HEK293 (cell line): ENCODE results near the gene MICAL3.

Experiments
- CTCF ChIA-PET: fragments of 350-600 bp; formaldehyde crosslinking; extraction: SDS; loops from one replicate; lab custom pipeline; 2021; ENCODE audit warnings: antibody characterized with exemption; lab: Yijun Ruan, JAX
- POLR2A ChIA-PET: fragments of 300-600 bp; formaldehyde crosslinking; extraction: SDS; loops from one replicate; lab custom pipeline; 2020; ENCODE audit warnings: antibody characterized with exemption, inconsistent platforms; lab: Yijun Ruan, JAX
- H3K27ac ChIP-seq: fragments of 200-500 bp; sonication (Bioruptor generic); 2 replicates; pipeline ENCODE4 v1.5.1; 2014; ENCODE audit warnings: low read depth, low read length, control low read depth, inconsistent platforms; ENCODE audit errors: extremely low read depth
- H3K36me3 ChIP-seq, 2 experiments: fragments of 200-500 bp in 1 of 2; sonication (Bioruptor generic) in 1 of 2; 1 replicate in 1 of 2; 2 replicates in 1 of 2; pipeline ENCODE4 v1.5.1; 2014 to 2017; ENCODE audit warnings: inconsistent platforms in 2 of 2, low read length in 2 of 2; ENCODE audit not compliant: control insufficient read depth in 2 of 2, insufficient read depth in 1 of 2
- H3K4me1 ChIP-seq: fragments of 200-500 bp; sonication (Bioruptor generic); 2 replicates; pipeline ENCODE4 v1.5.1; 2014; ENCODE audit warnings: mild to moderate bottlenecking, low read length, inconsistent platforms; ENCODE audit not compliant: control insufficient read depth, insufficient read depth
- H3K4me3 ChIP-seq: 2 replicates; pipeline ENCODE4 v1.5.1; 2011; ENCODE audit warnings: low read depth, mild to moderate bottlenecking, control low read depth, low read length, moderate library complexity
- H3K9me3 ChIP-seq: fragments of 200-500 bp; sonication (Bioruptor generic); 2 replicates; pipeline ENCODE4 v1.5.1; 2014; ENCODE audit warnings: low read depth, low read length, inconsistent platforms; ENCODE audit not compliant: control insufficient read depth, insufficient read depth
- MEIS1 ChIP-seq: sonication (generic); formaldehyde crosslinking; IDR thresholded peaks from 2 replicates; pipeline ENCODE4 v1.8.1; 2022; ENCODE audit warnings: missing genetic modification reagents, mild to moderate bottlenecking, borderline replicate concordance
- SP3 ChIP-seq: fragments of 450-650 bp; formaldehyde crosslinking; IDR thresholded peaks from 2 replicates; pipeline ENCODE4 v1.5.1; 2016; ENCODE audit warnings: missing biosample characterization, missing genetic modification characterization
- ZFP41 ChIP-seq: fragments of 450-650 bp; formaldehyde crosslinking; IDR thresholded peaks from 2 replicates; pipeline ENCODE4 v1.5.1; 2016; ENCODE audit warnings: missing biosample characterization, missing genetic modification characterization, borderline replicate concordance
- ZNF146 ChIP-seq: fragments of 450-650 bp; formaldehyde crosslinking; IDR thresholded peaks from 2 replicates; pipeline ENCODE4 v1.5.1; 2016; ENCODE audit warnings: missing biosample characterization, missing genetic modification characterization
- ZNF248 ChIP-seq: fragments of 450-650 bp; formaldehyde crosslinking; IDR thresholded peaks from 2 replicates; pipeline ENCODE4 v1.5.1; 2017; ENCODE audit warnings: missing biosample characterization, missing genetic modification characterization
- ZNF366 ChIP-seq: fragments of 450-650 bp; formaldehyde crosslinking; conservative IDR thresholded peaks from 2 replicates; pipeline ENCODE4 v1.5.1; 2016; ENCODE audit warnings: missing biosample characterization, missing genetic modification characterization
- ZNF514 ChIP-seq: fragments of 450-650 bp; formaldehyde crosslinking; IDR thresholded peaks from 2 replicates; pipeline ENCODE4 v1.5.1; 2016; ENCODE audit warnings: missing biosample characterization, missing genetic modification characterization
- ZNF610 ChIP-seq: fragments of 450-650 bp; formaldehyde crosslinking; IDR thresholded peaks from 2 replicates; pipeline ENCODE4 v1.5.1; 2016; ENCODE audit warnings: missing biosample characterization, missing genetic modification characterization, borderline replicate concordance
- ZNF624 ChIP-seq: fragments of 450-650 bp; formaldehyde crosslinking; IDR thresholded peaks from 2 replicates; pipeline ENCODE4 v1.5.1; 2017; ENCODE audit warnings: missing biosample characterization, missing genetic modification characterization
- ZNF654 ChIP-seq: fragments of 450-650 bp; formaldehyde crosslinking; IDR thresholded peaks from 2 replicates; pipeline ENCODE4 v1.5.1; 2016; ENCODE audit warnings: low read depth, missing biosample characterization, missing genetic modification characterization
- TF ChIP-seq, protein P1 (sequence below): fragments of 450-650 bp; formaldehyde crosslinking; IDR thresholded peaks from 2 replicates; pipeline ENCODE4 v1.5.1; 2016; ENCODE audit warnings: missing biosample characterization, missing genetic modification characterization
- TF ChIP-seq, protein P2 (sequence below): fragments of 450-650 bp; formaldehyde crosslinking; IDR thresholded peaks from 2 replicates; pipeline ENCODE4 v1.5.1; 2016; ENCODE audit warnings: missing biosample characterization, missing genetic modification characterization, low read depth
- TF ChIP-seq, protein P3 (sequence below): fragments of 450-650 bp; formaldehyde crosslinking; IDR thresholded peaks from 2 replicates; pipeline ENCODE4 v1.5.1; 2016; ENCODE audit warnings: missing biosample characterization, missing genetic modification characterization
- TF ChIP-seq, protein P4 (sequence below): fragments of 450-650 bp; formaldehyde crosslinking; IDR thresholded peaks from 2 replicates; pipeline ENCODE4 v1.5.1; 2016; ENCODE audit warnings: missing biosample characterization, missing genetic modification characterization

MICAL3 gene

DNA sequence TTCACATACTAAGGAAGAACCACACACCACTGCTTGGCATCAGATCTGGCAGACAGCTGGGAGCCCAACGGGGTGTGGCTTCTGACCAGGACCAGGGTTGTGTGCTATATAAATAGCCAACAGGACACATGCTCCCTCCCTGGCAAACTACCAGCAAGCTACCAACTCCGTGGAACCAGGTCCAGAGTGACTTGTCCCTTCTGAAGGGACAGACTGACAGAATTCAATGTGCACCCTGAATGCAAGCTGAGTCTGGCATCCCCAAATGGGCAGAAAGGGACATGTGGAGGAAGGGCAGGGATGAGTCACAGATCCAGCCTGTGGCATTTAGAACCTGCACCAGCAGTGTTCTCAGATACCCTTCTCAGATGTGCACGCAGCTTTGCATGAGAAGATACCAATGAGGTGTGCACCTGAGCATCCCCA lies 92.9 kb downstream of the MICAL3 start:
- Histone ChIP-seq H3K4me1 (peaks cover 4% of the 10 kb centered on the region; the same call in 1 of the 2 replicates), H3K27ac (no peak overlapping the region), H3K36me3 (no peaks in the 10 kb centered on the region), H3K4me3 (no peak overlapping the region), H3K9me3 (no peaks in the 10 kb centered on the region)
- TF ChIP-seq, protein P1, sequence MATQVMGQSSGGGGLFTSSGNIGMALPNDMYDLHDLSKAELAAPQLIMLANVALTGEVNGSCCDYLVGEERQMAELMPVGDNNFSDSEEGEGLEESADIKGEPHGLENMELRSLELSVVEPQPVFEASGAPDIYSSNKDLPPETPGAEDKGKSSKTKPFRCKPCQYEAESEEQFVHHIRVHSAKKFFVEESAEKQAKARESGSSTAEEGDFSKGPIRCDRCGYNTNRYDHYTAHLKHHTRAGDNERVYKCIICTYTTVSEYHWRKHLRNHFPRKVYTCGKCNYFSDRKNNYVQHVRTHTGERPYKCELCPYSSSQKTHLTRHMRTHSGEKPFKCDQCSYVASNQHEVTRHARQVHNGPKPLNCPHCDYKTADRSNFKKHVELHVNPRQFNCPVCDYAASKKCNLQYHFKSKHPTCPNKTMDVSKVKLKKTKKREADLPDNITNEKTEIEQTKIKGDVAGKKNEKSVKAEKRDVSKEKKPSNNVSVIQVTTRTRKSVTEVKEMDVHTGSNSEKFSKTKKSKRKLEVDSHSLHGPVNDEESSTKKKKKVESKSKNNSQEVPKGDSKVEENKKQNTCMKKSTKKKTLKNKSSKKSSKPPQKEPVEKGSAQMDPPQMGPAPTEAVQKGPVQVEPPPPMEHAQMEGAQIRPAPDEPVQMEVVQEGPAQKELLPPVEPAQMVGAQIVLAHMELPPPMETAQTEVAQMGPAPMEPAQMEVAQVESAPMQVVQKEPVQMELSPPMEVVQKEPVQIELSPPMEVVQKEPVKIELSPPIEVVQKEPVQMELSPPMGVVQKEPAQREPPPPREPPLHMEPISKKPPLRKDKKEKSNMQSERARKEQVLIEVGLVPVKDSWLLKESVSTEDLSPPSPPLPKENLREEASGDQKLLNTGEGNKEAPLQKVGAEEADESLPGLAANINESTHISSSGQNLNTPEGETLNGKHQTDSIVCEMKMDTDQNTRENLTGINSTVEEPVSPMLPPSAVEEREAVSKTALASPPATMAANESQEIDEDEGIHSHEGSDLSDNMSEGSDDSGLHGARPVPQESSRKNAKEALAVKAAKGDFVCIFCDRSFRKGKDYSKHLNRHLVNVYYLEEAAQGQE (tag by site-specific recombination): no peak
- no peak for TF ChIP-seq SP3 (tag by site-specific recombination)
- TF ChIP-seq ZNF248 (tag by site-specific recombination): no peak
- TF ChIP-seq, protein P2, sequence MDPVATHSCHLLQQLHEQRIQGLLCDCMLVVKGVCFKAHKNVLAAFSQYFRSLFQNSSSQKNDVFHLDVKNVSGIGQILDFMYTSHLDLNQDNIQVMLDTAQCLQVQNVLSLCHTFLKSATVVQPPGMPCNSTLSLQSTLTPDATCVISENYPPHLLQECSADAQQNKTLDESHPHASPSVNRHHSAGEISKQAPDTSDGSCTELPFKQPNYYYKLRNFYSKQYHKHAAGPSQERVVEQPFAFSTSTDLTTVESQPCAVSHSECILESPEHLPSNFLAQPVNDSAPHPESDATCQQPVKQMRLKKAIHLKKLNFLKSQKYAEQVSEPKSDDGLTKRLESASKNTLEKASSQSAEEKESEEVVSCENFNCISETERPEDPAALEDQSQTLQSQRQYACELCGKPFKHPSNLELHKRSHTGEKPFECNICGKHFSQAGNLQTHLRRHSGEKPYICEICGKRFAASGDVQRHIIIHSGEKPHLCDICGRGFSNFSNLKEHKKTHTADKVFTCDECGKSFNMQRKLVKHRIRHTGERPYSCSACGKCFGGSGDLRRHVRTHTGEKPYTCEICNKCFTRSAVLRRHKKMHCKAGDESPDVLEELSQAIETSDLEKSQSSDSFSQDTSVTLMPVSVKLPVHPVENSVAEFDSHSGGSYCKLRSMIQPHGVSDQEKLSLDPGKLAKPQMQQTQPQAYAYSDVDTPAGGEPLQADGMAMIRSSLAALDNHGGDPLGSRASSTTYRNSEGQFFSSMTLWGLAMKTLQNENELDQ (tag by site-specific recombination): no peak
- TF ChIP-seq ZNF366 (tag by site-specific recombination): no peak
- no peak for TF ChIP-seq ZFP41 (tag by site-specific recombination)
- no peak for TF ChIP-seq ZNF624 (tag by site-specific recombination)
- no peak for TF ChIP-seq ZNF610
- TF ChIP-seq, protein P3, sequence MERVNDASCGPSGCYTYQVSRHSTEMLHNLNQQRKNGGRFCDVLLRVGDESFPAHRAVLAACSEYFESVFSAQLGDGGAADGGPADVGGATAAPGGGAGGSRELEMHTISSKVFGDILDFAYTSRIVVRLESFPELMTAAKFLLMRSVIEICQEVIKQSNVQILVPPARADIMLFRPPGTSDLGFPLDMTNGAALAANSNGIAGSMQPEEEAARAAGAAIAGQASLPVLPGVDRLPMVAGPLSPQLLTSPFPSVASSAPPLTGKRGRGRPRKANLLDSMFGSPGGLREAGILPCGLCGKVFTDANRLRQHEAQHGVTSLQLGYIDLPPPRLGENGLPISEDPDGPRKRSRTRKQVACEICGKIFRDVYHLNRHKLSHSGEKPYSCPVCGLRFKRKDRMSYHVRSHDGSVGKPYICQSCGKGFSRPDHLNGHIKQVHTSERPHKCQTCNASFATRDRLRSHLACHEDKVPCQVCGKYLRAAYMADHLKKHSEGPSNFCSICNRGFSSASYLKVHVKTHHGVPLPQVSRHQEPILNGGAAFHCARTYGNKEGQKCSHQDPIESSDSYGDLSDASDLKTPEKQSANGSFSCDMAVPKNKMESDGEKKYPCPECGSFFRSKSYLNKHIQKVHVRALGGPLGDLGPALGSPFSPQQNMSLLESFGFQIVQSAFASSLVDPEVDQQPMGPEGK (tag by site-specific recombination): no peak
- TF ChIP-seq, protein P4, sequence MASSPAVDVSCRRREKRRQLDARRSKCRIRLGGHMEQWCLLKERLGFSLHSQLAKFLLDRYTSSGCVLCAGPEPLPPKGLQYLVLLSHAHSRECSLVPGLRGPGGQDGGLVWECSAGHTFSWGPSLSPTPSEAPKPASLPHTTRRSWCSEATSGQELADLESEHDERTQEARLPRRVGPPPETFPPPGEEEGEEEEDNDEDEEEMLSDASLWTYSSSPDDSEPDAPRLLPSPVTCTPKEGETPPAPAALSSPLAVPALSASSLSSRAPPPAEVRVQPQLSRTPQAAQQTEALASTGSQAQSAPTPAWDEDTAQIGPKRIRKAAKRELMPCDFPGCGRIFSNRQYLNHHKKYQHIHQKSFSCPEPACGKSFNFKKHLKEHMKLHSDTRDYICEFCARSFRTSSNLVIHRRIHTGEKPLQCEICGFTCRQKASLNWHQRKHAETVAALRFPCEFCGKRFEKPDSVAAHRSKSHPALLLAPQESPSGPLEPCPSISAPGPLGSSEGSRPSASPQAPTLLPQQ (tag by site-specific recombination): no peak
- TF ChIP-seq ZNF514: no peak
- TF ChIP-seq MEIS1: no peak
- ChIA-PET CTCF (interaction anchor here (0.8 kb wide), 1 partner anchor 9 kb away, joined by 3 read pairs; no protein-coding TSS in a partner anchor), POLR2A (interaction anchor here (0.6 kb wide), 1 partner anchor 18 kb away, joined by 5 read pairs; no protein-coding TSS in a partner anchor)

DNA sequence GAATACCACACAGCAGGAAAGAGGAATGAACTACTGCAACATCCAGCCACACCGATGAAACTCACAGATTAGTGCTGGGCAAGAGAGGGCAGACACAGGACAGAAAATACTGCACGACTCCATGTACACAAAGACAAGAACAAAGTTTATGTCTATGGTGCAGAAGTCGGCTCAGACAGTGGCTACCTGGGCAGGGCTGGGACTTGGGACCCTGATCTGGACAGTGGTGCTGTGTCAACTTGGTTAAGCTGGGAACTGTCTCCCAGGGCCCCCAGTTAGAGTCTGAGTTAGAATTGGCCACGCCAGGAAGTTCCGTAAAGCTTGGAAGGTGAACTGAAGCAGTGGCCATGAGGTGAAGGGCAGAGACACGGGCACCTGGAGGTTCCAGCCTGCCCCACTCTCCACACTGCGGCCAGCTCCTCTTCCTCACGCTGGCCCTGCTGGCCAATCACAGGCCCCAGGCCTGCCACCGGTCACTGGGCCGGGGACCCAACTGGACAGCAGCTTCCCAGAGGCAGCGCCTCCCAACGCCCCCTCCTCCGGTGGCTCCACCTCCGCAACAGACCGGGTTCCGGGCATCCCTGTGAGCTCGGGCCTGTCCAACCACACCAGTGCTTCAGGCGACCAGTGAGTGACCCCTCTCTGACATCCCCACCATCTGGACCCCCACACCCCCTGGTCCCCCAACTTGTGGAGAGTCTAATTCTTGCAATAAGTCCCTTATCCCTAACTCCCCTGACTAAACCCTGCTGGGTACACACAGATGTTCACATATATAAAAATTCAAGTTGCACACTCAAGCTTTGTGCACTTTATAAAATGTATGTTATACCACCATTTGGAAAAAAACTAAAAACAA lies 93.7 kb downstream of the MICAL3 start:
- Histone ChIP-seq H3K4me1 (peaks cover 4% of the 10 kb centered on the region; the same call in 1 of the 2 replicates), H3K36me3 (no peaks in the 10 kb centered on the region)
- TF ChIP-seq ZNF146 (peak; percentile 68), ZNF654 (tag by site-specific recombination) (no peak)
- TF ChIP-seq, all 188 proteins: peak for 1
- Histone ChIP-seq H3K9me3 (no peaks in the 10 kb centered on the region), H3K27ac (no peak overlapping the region), H3K4me3 (no peak overlapping the region)
- ChIA-PET POLR2A (no interaction called here), CTCF (interaction anchor here (0.6 to 1.1 kb wide), 4 partner anchors 10 to 267 kb away, joined by 3 to 5 read pairs (median 4); no protein-coding TSS in a partner anchor)
